ENCODE measurements around the gene FBXO17.

DNA sequence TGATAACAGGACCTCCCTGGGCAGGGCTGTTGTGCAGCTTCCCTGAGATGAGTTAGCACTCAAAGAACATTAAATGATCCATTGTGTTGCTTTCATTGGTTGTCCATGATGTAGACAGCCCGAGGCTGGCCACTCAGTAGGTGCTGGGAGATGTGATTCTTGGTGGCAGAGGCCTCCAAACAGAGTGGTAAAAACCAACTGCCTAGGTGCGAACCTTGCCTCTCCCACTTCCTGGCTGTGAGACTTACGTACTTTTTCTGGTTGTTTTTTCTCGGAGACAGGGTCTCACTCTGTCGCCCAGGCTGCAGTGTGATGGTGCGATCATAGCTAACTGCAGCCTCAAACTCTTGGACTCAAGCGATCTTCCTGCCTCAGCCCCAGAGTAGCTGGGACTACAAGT, 51.2 kb downstream of the FBXO17 start:
- TF ChIP-seq EZH2 (IDR thresholded peaks at IDR 0.05; ENCODE audit: insufficient read depth, poor library complexity, severe bottlenecking) (no peak), EZH2phosphoT487 (IDR thresholded peaks at IDR 0.05; ENCODE audit: insufficient read depth, low read depth) (no peak)

Data from GM23248 (cell line).